Adrenal gland (tissue), 5 donors: ENCODE data around the gene TRO.

Experiments
- CTCF ChIP-seq, 6 experiments: fragments of 450-650 bp in 4 of 6; fragments of 200-600 bp in 2 of 6; sonication (generic) in 1 of 6; IDR thresholded peaks; 1 replicate in 5 of 6; 2 replicates in 1 of 6; pipeline versions ENCODE4 v1.5.1 to v1.8.0; 2016 to 2021; ENCODE audit warnings: antibody characterized with exemption in 6 of 6, mild to moderate bottlenecking in 2 of 6, moderate library complexity in 1 of 6
- POLR2A ChIP-seq, 2 donors: fragments of 450-650 bp; IDR thresholded peaks; one replicate each; pipeline ENCODE4 v1.6.1; 2017; ENCODE audit warnings: antibody characterized with exemption in 2 of 2, mild to moderate bottlenecking in 2 of 2, moderate library complexity in 1 of 2
- donor health status: DM: no; HTN: no; CAD: no.

DNA sequence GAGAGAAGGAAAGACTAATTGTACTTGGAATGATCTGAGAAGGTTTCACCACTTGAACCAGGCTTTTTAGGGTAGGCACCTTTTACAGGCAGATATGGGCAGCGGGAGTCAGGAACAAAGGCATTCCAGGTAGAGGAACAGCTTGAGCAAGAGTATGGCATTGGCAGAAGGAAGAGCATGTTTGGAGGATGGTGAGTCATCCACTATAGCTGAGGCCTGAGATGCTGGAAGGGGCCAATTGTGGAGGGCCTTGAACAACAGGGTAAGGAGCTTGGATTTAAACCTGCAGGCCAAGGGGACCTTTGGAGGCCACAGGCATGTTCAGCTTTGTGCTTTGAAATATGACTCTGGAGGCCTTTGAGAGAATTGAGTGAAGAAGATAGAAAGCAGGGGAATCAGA lies 41.1 kb downstream of the TRO start:
- TF ChIP-seq CTCF (IDR thresholded peaks at IDR 0.05) (no peak), POLR2A (IDR thresholded peaks at IDR 0.05) (no peak)
